ENCODE data around the gene ARHGEF17. TPM values are rescaled to one million over a fixed set of nuclear protein-coding genes. Genes with fewer than 3 reads are reported as not detected.
A peak's percentile ranks its signal among the peaks of the same experiment; 100 is the strongest.

ARHGEF17 gene
- total RNA-seq, 1 experiment from 2014 or later, result not detected

DNA sequence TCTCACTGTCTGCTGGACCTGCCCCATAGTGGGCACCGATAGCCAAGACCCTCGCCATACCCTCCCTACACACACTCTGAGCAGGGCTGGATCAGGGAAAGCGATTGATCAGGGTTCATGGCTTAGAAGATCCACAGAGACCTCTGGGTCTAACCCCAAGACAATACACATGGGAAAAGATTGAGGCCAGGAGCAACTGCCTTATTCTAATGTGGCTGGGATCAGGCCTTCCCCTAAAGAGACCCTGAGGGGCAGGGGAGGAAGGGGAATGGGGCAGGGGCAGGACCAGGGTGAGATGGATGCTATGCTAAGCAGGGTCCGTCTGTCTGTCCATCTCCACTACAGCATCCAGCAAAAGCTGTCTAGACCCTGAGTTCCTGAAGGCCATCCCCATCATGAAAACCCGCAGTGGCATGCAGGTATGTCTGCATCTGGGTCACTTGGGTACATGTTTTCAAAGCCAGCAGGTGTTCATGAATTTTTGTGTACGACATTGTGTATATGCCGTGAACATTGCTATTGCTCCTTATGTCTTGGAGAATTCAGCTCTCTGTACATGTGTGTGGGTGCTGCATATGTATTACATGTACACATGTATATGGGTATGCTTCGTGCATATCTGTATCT is 52.8 kb downstream of the ARHGEF17 start:
- Histone ChIP-seq H3K9ac (ENCODE audit: low read length) (no peak overlapping the region), H4K20me1 (ENCODE audit: insufficient read depth, low read depth, low read length) (no peaks in the 10 kb centered on the region), H2AFZ (ENCODE audit: low read length) (no peak overlapping the region), H3K4me1 (ENCODE audit: low read length) (peaks cover 1% of the 10 kb centered on the region), H3K4me3 (ENCODE audit: low read length) (no peak overlapping the region), H3K27ac (ENCODE audit: low read length) (no peak overlapping the region), H3K79me2 (ENCODE audit: low read length) (no peaks in the 10 kb centered on the region), H3K9me3 (ENCODE audit: low read length) (no peaks in the 10 kb centered on the region), H3K36me3 (ENCODE audit: insufficient read depth, low read length) (no peaks in the 10 kb centered on the region), H3K4me2 (ENCODE audit: low read depth, low read length, poor library complexity, severe bottlenecking) (no peak overlapping the region), H3K27me3 (ENCODE audit: low read length) (no peaks in the 10 kb centered on the region), H3K9me2 (replicated peaks; ENCODE audit: insufficient read depth, low read length) (no peaks in the 10 kb centered on the region)
- no peak for DNase-seq

DNA sequence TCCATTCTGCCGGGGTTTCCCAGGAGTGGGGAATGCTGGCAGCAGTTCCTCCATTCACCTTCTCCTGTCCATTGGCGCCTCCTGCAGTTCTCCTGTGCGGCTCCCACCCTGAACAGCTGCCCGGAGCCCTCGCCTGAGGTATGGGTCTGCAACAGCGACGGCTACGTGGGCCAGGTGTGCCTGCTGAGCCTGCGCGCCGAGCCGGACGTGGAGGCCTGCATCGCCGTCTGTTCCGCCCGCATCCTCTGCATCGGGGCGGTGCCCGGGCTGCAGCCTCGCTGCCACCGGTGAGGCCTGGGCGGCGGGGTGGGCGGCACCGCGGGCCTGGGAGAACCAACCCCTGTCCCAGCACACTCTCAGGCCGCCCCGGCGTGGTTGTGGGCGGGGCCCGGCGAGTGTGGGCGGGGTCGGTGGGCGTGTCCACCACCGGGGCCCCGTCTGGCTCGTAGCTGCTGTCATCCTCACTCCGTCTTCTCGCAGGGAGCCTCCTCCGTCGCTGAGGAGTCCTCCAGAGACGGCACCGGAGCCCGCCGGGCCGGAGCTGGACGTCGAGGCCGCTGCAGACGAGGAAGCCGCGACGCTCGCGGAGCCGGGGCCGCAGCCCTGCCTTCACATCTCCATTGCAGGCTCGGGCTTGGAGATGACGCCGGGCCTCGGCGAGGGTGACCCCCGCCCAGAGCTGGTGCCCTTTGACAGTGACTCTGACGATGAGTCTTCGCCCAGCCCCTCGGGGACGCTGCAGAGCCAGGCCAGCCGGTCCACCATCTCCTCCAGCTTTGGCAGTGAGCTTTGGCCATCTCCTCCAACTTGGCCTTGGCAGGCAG is 54.1 kb downstream of the ARHGEF17 start:
- peaks cover 8% of the 10 kb centered on the region for H3K4me1 ChIP-seq (ENCODE audit: low read length)
- no peak overlapping the region for H3K9ac ChIP-seq (ENCODE audit: low read length)
- H3K9me2 ChIP-seq (replicated peaks; ENCODE audit: insufficient read depth, low read length), result no peaks in the 10 kb centered on the region
- peak; percentile 66 for DNase-seq
- H3K27me3 ChIP-seq (ENCODE audit: low read length), result no peaks in the 10 kb centered on the region
- H3K9me3 ChIP-seq (ENCODE audit: low read length), result no peaks in the 10 kb centered on the region
- no peaks in the 10 kb centered on the region for H4K20me1 ChIP-seq (ENCODE audit: insufficient read depth, low read depth, low read length)
- no peak overlapping the region for H3K4me3 ChIP-seq (ENCODE audit: low read length)
- H3K27ac ChIP-seq (ENCODE audit: low read length), result no peak overlapping the region
- H3K36me3 ChIP-seq (ENCODE audit: insufficient read depth, low read length), result no peaks in the 10 kb centered on the region
- no peaks in the 10 kb centered on the region for H3K79me2 ChIP-seq (ENCODE audit: low read length)
- no peak overlapping the region for H3K4me2 ChIP-seq (ENCODE audit: low read depth, low read length, poor library complexity, severe bottlenecking)
- H2AFZ ChIP-seq (ENCODE audit: low read length), result no peak overlapping the region

DNA sequence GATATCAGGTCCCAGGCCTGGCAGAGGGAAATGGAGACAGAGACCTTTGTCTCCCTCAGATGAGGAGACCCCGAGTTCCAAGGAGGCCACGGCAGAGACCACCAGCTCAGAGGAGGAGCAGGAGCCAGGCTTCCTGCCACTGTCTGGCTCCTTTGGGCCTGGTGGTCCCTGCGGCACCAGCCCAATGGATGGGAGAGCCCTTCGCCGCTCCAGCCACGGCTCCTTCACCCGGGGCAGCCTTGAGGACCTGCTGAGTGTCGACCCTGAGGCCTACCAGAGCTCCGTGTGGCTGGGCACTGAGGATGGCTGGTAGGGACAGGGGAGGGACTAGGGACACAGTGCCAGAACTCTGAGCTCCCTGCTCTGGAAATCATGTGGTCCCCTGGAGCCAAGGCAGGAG is 55.1 kb downstream of the ARHGEF17 start:
- H3K4me2 ChIP-seq (ENCODE audit: low read depth, low read length, poor library complexity, severe bottlenecking), result no peak overlapping the region
- H3K27me3 ChIP-seq (ENCODE audit: low read length), result no peaks in the 10 kb centered on the region
- H2AFZ ChIP-seq (ENCODE audit: low read length), result no peak overlapping the region
- H3K4me3 ChIP-seq (ENCODE audit: low read length), result no peak overlapping the region
- H3K27ac ChIP-seq (ENCODE audit: low read length), result no peak overlapping the region
- no peaks in the 10 kb centered on the region for H3K36me3 ChIP-seq (ENCODE audit: insufficient read depth, low read length)
- H3K9me3 ChIP-seq (ENCODE audit: low read length), result no peaks in the 10 kb centered on the region
- DNase-seq, result no peak
- H3K79me2 ChIP-seq (ENCODE audit: low read length), result no peaks in the 10 kb centered on the region
- no peaks in the 10 kb centered on the region for H4K20me1 ChIP-seq (ENCODE audit: insufficient read depth, low read depth, low read length)
- no peak overlapping the region for H3K9ac ChIP-seq (ENCODE audit: low read length)
- H3K4me1 ChIP-seq (ENCODE audit: low read length), result peaks cover 8% of the 10 kb centered on the region
- no peaks in the 10 kb centered on the region for H3K9me2 ChIP-seq (replicated peaks; ENCODE audit: insufficient read depth, low read length)

DNA sequence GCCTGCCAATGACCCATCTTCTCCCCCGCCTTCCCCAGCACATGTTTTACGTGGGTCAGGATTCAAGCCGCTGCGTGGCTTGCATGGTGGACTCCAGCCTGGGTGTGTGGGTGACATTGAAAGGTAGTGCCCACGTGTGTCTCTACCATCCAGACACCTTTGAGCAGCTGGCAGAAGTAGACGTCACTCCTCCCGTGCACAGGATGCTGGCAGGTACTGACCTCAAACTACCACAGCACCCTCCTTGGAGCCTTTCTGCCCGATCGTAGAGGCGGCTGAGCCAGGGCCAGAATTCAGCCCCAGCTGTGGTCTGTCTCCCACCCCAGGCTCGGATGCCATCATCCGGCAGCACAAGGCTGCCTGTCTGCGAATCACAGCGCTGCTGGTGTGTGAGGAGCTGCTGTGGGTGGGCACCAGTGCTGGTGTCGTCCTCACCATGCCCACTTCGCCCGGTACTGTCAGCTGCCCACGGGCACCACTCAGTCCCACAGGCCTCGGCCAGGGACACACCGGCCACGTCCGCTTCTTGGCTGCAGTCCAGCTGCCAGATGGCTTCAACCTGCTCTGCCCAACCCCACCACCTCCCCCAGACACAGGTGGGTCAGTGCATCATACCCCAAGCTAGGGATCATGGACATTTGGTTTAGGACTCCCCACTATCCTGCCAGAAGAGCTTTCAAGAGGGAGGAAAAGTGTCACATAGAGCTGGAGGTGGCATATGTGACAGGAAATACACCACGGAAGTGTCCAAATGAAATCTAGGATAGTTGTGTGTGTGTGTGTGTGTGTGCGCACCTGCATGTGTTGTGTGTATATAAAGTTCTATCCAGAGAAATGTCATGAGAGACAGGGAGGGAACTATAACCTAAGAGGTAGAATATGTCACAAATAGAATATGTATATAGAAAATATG is 57.5 kb downstream of the ARHGEF17 start:
- Histone ChIP-seq H3K4me3 (ENCODE audit: low read length) (no peak overlapping the region), H3K9ac (ENCODE audit: low read length) (no peak overlapping the region), H2AFZ (ENCODE audit: low read length) (0 out of 2 replicates have a peak overlapping the region, but pooled peaks have one; percentile 43), H4K20me1 (ENCODE audit: insufficient read depth, low read depth, low read length) (no peaks in the 10 kb centered on the region), H3K79me2 (ENCODE audit: low read length) (no peaks in the 10 kb centered on the region), H3K9me2 (replicated peaks; ENCODE audit: insufficient read depth, low read length) (no peaks in the 10 kb centered on the region), H3K4me2 (ENCODE audit: low read depth, low read length, poor library complexity, severe bottlenecking) (peak overlapping the region; percentile 27), H3K27ac (ENCODE audit: low read length) (no peak overlapping the region), H3K4me1 (ENCODE audit: low read length) (peaks cover 8% of the 10 kb centered on the region), H3K36me3 (ENCODE audit: insufficient read depth, low read length) (no peaks in the 10 kb centered on the region), H3K27me3 (ENCODE audit: low read length) (no peaks in the 10 kb centered on the region), H3K9me3 (ENCODE audit: low read length) (no peaks in the 10 kb centered on the region)
- DNase-seq, result no peak

DNA sequence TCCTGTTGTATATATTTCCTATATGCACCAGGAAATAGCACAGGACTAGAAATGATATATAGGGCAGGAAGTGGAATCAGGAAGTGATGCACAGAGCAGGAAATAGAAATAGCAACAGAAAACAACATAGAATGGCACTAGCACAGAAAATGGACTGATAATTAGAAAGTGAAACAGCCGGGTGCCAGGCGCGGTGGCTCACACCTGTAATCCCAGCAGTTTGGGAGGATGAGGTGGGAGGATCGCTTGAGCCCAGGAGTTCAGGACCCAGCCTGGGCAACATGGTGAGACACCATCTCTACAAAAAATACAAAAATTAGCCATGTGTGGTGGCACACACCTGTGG is 58.2 kb downstream of the ARHGEF17 start:
- DNase-seq, result no peak
- no peaks in the 10 kb centered on the region for H3K9me2 ChIP-seq (replicated peaks; ENCODE audit: insufficient read depth, low read length)
- H2AFZ ChIP-seq (ENCODE audit: low read length), result peak overlapping the region; percentile 38; the same call in 1 of the 2 replicates
- H3K4me3 ChIP-seq (ENCODE audit: low read length), result no peak overlapping the region
- no peaks in the 10 kb centered on the region for H3K27me3 ChIP-seq (ENCODE audit: low read length)
- no peaks in the 10 kb centered on the region for H3K9me3 ChIP-seq (ENCODE audit: low read length)
- no peak overlapping the region for H3K27ac ChIP-seq (ENCODE audit: low read length)
- no peak overlapping the region for H3K9ac ChIP-seq (ENCODE audit: low read length)
- H3K4me2 ChIP-seq (ENCODE audit: low read depth, low read length, poor library complexity, severe bottlenecking), result peak overlapping the region; percentile 27
- no peaks in the 10 kb centered on the region for H3K36me3 ChIP-seq (ENCODE audit: insufficient read depth, low read length)
- H4K20me1 ChIP-seq (ENCODE audit: insufficient read depth, low read depth, low read length), result no peaks in the 10 kb centered on the region
- peaks cover 8% of the 10 kb centered on the region for H3K4me1 ChIP-seq (ENCODE audit: low read length)
- H3K79me2 ChIP-seq (ENCODE audit: low read length), result no peaks in the 10 kb centered on the region

DNA sequence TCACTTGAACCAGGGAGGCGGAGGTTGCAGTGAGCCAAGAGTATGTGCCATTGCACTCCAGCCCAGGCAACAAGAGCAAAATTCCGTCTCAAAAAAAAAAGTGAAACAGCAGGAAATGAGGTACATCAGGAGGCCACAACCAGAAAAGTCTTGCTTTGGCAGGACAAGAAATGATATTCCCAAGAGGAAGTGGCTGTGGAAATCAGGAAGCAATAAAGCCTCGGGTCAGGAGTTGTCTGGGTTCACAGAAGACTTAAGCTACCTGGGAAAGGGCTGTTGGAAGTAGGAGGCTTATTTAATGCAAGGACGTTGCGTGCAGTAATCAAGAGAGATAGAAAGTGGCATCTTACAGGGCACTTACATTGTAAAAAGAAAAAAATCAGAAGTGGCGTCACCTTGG is 58.9 kb downstream of the ARHGEF17 start:
- Histone ChIP-seq H3K36me3 (ENCODE audit: insufficient read depth, low read length) (no peaks in the 10 kb centered on the region), H4K20me1 (ENCODE audit: insufficient read depth, low read depth, low read length) (no peaks in the 10 kb centered on the region), H3K9me2 (replicated peaks; ENCODE audit: insufficient read depth, low read length) (no peaks in the 10 kb centered on the region), H3K4me1 (ENCODE audit: low read length) (peaks cover 8% of the 10 kb centered on the region), H3K79me2 (ENCODE audit: low read length) (no peaks in the 10 kb centered on the region), H3K4me2 (ENCODE audit: low read depth, low read length, poor library complexity, severe bottlenecking) (no peak overlapping the region), H2AFZ (ENCODE audit: low read length) (no peak overlapping the region), H3K27ac (ENCODE audit: low read length) (no peak overlapping the region), H3K4me3 (ENCODE audit: low read length) (no peak overlapping the region), H3K27me3 (ENCODE audit: low read length) (no peaks in the 10 kb centered on the region), H3K9ac (ENCODE audit: low read length) (no peak overlapping the region), H3K9me3 (ENCODE audit: low read length) (no peaks in the 10 kb centered on the region)
- no peak for DNase-seq

DNA sequence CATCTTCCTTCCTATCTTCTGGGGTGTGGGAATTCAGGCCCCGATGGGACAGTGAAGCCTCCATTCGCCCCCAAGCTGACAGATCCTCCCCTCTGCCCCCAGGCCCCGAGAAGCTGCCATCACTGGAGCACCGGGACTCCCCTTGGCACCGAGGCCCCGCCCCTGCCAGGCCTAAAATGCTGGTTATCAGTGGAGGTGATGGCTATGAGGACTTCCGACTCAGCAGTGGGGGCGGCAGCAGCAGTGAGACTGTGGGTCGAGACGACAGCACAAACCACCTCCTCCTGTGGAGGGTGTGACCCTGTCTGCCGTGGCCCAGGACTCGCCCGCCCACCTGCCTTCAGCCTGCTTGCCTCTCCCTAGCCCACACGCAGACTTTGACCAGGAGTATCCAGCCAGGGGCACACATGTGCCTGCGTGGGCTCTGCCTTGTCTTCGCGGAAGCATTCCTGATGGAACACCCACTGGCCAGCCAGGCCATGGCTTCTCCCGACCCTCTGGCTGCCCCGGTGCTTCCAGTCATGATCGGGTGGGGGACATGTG is 59.5 kb downstream of the ARHGEF17 start:
- peaks cover 12% of the 10 kb centered on the region for H3K4me1 ChIP-seq (ENCODE audit: low read length)
- H3K27ac ChIP-seq (ENCODE audit: low read length), result no peak overlapping the region
- H3K4me2 ChIP-seq (ENCODE audit: low read depth, low read length, poor library complexity, severe bottlenecking), result no peak overlapping the region
- no peak overlapping the region for H3K4me3 ChIP-seq (ENCODE audit: low read length)
- no peaks in the 10 kb centered on the region for H3K79me2 ChIP-seq (ENCODE audit: low read length)
- no peak overlapping the region for H3K9ac ChIP-seq (ENCODE audit: low read length)
- no peak for DNase-seq
- no peaks in the 10 kb centered on the region for H3K36me3 ChIP-seq (ENCODE audit: insufficient read depth, low read length)
- no peaks in the 10 kb centered on the region for H3K9me2 ChIP-seq (replicated peaks; ENCODE audit: insufficient read depth, low read length)
- no peaks in the 10 kb centered on the region for H4K20me1 ChIP-seq (ENCODE audit: insufficient read depth, low read depth, low read length)
- no peak overlapping the region for H2AFZ ChIP-seq (ENCODE audit: low read length)
- H3K9me3 ChIP-seq (ENCODE audit: low read length), result no peaks in the 10 kb centered on the region
- H3K27me3 ChIP-seq (ENCODE audit: low read length), result no peaks in the 10 kb centered on the region
